Chondrocyte (in vitro differentiated cells): ENCODE measurements around the gene INPP5A. TPM values are rescaled to one million over a fixed set of nuclear protein-coding genes. Genes with fewer than 3 reads are reported as not detected.

Experiments used
- DNase-seq: peaks from one replicate; pipeline ENCODE4 v3.0.0; 2021; ENCODE audit warnings: mixed read lengths, low spot score
- H3K27ac Mint-ChIP-seq: one replicate; pipeline ENCODE4 v1.8.0; 2021; ENCODE audit warnings: mild to moderate bottlenecking, moderate library complexity, mixed read lengths; ENCODE audit not compliant: unreplicated experiment
- H3K27me3 Mint-ChIP-seq: 2 replicates; pipeline ENCODE4 v1.8.0; 2021; ENCODE audit warnings: low read depth, mixed read lengths
- H3K36me3 Mint-ChIP-seq: 2 replicates; pipeline ENCODE4 v1.8.0; 2021; ENCODE audit warnings: low read depth, mixed read lengths
- H3K4me1 Mint-ChIP-seq: 2 replicates; pipeline ENCODE4 v1.8.0; 2021; ENCODE audit warnings: low read depth, mild to moderate bottlenecking, mixed read lengths
- H3K4me3 Mint-ChIP-seq: one replicate; pipeline ENCODE4 v1.8.0; 2021; ENCODE audit warnings: mild to moderate bottlenecking, moderate library complexity, mixed read lengths; ENCODE audit not compliant: unreplicated experiment
- H3K9me3 Mint-ChIP-seq: 2 replicates; pipeline ENCODE4 v1.8.0; 2021; ENCODE audit warnings: low read depth, mixed read lengths
- total RNA-seq: library from RNA; stranded (reverse); gene quantifications from 3 replicates; pipeline ENCODE4 v1.2.1, GENCODE V29; 2021
- TF ChIP-seq, protein P1 (sequence below): fragments of 200-600 bp; sonication (generic); IDR thresholded peaks from 2 replicates; pipeline ENCODE4 v1.5.0; 2021; ENCODE audit warnings: antibody characterized with exemption, mild to moderate bottlenecking, moderate library complexity

INPP5A gene
- total RNA-seq, 1 donor from 2014 or later = 40.6 TPM

DNA sequence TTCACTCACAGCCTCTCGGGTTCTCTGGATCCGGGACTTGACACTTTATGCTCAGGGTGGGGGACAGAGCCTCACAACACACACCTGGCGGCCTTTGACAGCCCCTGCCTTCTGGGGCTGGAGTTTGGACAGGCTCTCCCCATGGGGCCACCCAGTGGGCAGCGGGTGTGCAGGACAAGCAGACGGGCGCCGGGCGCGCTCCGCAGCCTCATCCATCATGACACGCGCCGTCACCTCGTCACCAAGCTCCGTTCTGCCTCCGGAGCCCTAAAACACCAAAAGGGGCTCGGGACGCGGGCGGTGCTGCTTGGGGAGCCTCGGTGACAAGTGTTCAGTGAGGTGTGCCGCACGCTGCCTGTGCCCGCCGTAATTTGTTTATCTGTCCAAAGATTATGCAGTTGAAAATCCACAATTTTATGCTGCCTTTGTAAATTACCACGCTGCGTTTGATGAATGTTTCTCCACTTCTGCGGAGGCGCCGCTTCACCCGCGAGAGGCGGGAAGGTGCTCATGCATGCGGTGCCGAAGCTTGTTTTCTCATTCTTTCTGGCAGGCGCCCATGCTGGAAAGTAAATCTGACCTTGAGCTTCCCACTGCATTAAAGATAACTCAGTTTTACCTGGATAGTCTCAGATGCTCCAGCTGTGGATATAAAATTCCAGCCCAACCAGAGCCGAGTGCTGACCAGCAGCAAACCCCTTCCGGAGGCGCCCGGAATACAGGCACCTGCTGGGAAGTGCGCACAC is 242.1 kb downstream of the INPP5A start:
- TF ChIP-seq, protein P1, sequence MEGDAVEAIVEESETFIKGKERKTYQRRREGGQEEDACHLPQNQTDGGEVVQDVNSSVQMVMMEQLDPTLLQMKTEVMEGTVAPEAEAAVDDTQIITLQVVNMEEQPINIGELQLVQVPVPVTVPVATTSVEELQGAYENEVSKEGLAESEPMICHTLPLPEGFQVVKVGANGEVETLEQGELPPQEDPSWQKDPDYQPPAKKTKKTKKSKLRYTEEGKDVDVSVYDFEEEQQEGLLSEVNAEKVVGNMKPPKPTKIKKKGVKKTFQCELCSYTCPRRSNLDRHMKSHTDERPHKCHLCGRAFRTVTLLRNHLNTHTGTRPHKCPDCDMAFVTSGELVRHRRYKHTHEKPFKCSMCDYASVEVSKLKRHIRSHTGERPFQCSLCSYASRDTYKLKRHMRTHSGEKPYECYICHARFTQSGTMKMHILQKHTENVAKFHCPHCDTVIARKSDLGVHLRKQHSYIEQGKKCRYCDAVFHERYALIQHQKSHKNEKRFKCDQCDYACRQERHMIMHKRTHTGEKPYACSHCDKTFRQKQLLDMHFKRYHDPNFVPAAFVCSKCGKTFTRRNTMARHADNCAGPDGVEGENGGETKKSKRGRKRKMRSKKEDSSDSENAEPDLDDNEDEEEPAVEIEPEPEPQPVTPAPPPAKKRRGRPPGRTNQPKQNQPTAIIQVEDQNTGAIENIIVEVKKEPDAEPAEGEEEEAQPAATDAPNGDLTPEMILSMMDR = no peak
- Mint-ChIP-seq H3K4me1 (no peaks in the 10 kb centered on the region), H3K27me3 (peaks cover 6% of the 10 kb centered on the region), H3K27ac (peak overlapping the region; percentile 22), H3K4me3 (no peak overlapping the region), H3K36me3 (peaks cover 22% of the 10 kb centered on the region), H3K9me3 (no peaks in the 10 kb centered on the region)
- no peak for DNase-seq

DNA sequence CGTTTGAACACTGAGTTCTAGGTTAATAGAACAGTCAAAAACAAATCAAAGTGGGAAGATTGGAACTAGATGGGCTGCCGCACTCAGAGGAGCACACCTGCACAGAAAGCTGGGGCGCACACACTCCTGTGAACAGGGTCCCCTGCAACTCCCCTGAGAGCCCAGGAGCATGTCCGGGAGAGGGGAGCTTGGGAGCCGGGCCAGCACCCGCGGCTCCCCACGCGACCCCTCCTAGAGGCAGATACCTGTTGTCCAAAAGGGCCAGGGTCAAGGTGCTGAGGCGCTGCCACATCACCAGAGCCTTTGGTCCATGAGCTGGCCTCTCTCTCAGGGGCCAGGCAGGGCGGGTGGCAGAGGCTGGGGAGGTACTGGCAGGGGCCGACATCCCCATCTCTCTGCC is 242.8 kb downstream of the INPP5A start:
- TF ChIP-seq, protein P1 = no peak
- Mint-ChIP-seq H3K27ac (no peak overlapping the region), H3K4me3 (no peak overlapping the region), H3K9me3 (no peaks in the 10 kb centered on the region), H3K27me3 (peaks cover 6% of the 10 kb centered on the region), H3K4me1 (no peaks in the 10 kb centered on the region), H3K36me3 (peaks cover 22% of the 10 kb centered on the region)
- no peak for DNase-seq

DNA sequence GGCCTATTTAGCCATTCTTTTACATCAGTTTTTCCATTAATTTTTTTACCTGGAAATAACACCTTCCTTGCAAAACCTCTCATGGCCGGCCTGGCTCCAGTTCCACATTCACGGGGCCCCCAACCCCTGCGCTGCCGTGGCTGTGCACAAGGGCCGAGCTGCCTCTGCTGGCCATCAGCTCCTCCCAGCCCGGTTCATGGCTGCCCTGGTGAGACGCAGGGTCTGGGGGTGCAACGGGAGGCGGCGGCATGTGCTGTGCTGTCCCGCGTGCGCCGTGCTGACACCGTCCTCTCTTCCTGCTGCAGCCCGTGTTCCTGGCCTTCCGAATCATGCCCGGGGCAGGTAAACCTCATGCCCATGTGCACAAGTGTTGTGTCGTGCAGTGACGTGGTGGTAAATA is 244.0 kb downstream of the INPP5A start:
- Mint-ChIP-seq H3K4me1 (no peaks in the 10 kb centered on the region), H3K27ac (no peak overlapping the region), H3K36me3 (peaks cover 22% of the 10 kb centered on the region), H3K9me3 (no peaks in the 10 kb centered on the region), H3K4me3 (no peak overlapping the region), H3K27me3 (peaks cover 6% of the 10 kb centered on the region)
- TF ChIP-seq, protein P1 = no peak
- no peak for DNase-seq

DNA sequence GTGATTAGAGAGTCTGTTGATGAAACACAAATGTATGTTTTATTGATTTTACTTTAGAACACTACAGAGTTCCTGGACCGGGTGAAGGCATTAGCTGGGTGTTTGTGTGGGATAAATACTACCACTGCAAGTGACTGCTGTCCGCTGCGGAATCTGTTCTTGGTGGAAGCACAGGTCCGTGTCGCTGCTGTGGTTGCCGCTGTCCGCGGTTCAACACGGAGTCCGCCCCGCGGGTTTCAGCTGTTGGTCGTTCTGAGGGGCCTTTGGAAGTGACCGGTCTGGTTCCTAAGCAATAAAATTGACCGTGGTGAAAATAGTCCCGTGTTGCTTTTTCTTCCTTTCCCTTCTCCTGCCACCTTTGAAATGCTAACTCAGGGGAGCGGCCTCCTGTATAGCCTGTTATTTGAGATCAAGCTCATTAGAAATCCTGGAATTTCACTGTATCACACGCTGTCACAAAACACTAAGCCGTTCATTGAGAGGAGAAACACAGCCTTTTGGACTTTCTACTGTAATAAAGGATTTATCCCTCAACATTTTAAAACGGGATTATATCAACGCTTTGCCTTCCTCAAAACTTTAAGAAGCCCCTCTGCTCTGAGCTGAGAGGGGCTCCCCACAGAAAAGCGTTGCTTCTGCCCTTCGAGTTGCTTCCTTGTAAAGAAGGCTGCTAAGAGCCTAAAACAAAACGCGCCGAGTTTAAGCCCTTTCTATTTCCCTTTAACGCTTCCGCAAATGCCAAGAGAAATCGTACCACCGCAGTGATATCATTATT is 245.8 kb downstream of the INPP5A start:
- DNase-seq = no peak
- no peak overlapping the region for H3K4me3 Mint-ChIP-seq
- TF ChIP-seq, protein P1 = no peak
- peaks cover 6% of the 10 kb centered on the region for H3K27me3 Mint-ChIP-seq
- H3K9me3 Mint-ChIP-seq = no peaks in the 10 kb centered on the region
- no peak overlapping the region for H3K27ac Mint-ChIP-seq
- peaks cover 22% of the 10 kb centered on the region for H3K36me3 Mint-ChIP-seq
- no peaks in the 10 kb centered on the region for H3K4me1 Mint-ChIP-seq

DNA sequence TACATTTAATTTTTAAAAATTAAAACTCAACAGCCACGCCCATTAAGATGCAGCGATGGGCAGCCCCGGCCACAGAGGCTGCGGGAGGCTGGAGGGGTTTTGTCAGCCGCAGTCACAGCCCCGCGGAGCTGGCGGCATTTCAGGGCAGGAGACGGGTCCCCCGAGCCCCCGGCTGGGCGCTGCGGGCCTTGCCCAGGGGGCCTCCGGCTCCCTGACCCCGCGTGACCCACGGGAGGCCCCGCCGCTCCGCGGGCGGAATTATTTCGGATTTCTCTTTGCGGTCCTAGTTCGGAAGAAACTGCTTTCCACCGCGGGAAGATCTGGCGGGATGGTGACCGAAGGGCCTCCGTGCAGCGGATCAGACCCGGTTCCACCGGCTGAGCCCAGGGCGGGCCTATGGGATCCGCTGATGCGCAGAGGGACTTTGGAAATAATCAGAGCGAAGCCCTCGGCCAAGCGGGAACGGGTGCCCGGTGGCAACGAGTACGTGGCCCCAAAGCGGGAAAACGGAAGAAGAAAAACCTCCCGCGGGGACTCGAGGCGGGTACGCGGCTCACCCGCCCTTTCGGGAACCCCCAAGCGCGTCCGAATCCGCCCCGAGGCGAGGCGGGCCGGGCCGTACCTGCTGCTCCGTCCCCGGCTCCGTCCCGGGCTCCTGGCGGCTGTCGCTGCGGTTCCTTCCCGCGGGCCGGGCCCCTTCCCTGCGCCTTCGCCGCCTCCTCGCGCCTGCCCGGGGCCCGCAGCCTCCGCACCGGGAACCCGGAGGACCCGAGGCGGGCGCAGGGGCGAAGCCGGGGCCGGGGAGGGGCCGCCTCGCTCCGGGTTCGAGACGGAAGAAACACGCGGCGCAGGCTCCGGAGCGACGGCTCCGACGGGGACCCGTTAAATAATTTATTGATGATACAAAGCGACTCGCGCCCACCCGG is 246.6 kb downstream of the INPP5A start:
- peaks cover 22% of the 10 kb centered on the region for H3K36me3 Mint-ChIP-seq
- no peak for DNase-seq
- H3K9me3 Mint-ChIP-seq = no peaks in the 10 kb centered on the region
- no peak overlapping the region for H3K4me3 Mint-ChIP-seq
- H3K4me1 Mint-ChIP-seq = no peaks in the 10 kb centered on the region
- TF ChIP-seq, protein P1 = no peak
- no peak overlapping the region for H3K27ac Mint-ChIP-seq
- H3K27me3 Mint-ChIP-seq = peaks cover 6% of the 10 kb centered on the region
